Gastrocnemius medialis (tissue), 4 donors: Measurements from ENCODE around the gene ARID5A. TPM values are rescaled to one million over a fixed set of nuclear protein-coding genes. Genes with fewer than 3 reads are reported as not detected.

Experiments used
- ATAC-seq, 2 donors: fragments of 150-250 bp; one replicate each; pipeline ENCODE4 v1.9.1; 2016
- DNase-seq, 2 donors: peaks; one replicate each; pipeline ENCODE4 v3.0.0-alpha.2; 2019
- H3K27ac ChIP-seq, 4 donors: fragments of 200-600 bp; sonication (generic); 1 replicate in 1 of 4; 2 replicates in 3 of 4; pipeline ENCODE4 v1.5.1; 2016 to 2018; ENCODE audit warnings: mild to moderate bottlenecking in 2 of 4, moderate library complexity in 1 of 4
- H3K27me3 ChIP-seq, 3 donors: fragments of 200-600 bp; sonication (generic) in 2 of 3; 1 replicate in 1 of 3; 2 replicates in 2 of 3; pipeline versions ENCODE4 v1.5.1 to v1.6.0; 2016 to 2019; ENCODE audit warnings: mild to moderate bottlenecking in 1 of 3, moderate library complexity in 1 of 3
- H3K36me3 ChIP-seq, 2 donors: fragments of 200-600 bp; sonication (generic) in 1 of 2; one replicate each; pipeline ENCODE4 v1.5.1; 2017 to 2018
- H3K4me1 ChIP-seq, 2 donors: fragments of 200-600 bp; sonication (generic) in 1 of 2; one replicate each; pipeline ENCODE4 v1.5.1; 2016 to 2017; ENCODE audit warnings: mild to moderate bottlenecking in 2 of 2
- H3K4me3 ChIP-seq, 4 donors: fragments of 200-600 bp; sonication (generic) in 3 of 4; 1 replicate in 1 of 4; 2 replicates in 3 of 4; pipeline ENCODE4 v1.5.1; 2016 to 2019; ENCODE audit warnings: mild to moderate bottlenecking in 2 of 4
- H3K9me3 ChIP-seq, 3 donors: fragments of 200-600 bp; sonication (generic) in 2 of 3; 1 replicate in 1 of 3; 2 replicates in 2 of 3; pipeline ENCODE4 v1.5.1; 2016 to 2019
- CTCF ChIP-seq, 5 experiments: fragments of 450-650 bp in 3 of 5; fragments of 200-600 bp in 2 of 5; sonication (generic) in 2 of 5; IDR thresholded peaks in 4 of 5; conservative IDR thresholded peaks in 1 of 5; 1 replicate in 4 of 5; 2 replicates in 1 of 5; pipeline ENCODE4 v1.5.1; 2016 to 2019; ENCODE audit warnings: antibody characterized with exemption in 5 of 5, mild to moderate bottlenecking in 3 of 5, moderate library complexity in 3 of 5
- POLR2A ChIP-seq, 2 donors: fragments of 450-650 bp; IDR thresholded peaks; one replicate each; pipeline ENCODE4 v1.6.1; 2017; ENCODE audit warnings: antibody characterized with exemption in 2 of 2, mild to moderate bottlenecking in 2 of 2, moderate library complexity in 2 of 2
- in situ Hi-C, 4 donors: fragments of 200-750 bp; cut with MboI; loops; one replicate each; pipeline versions ENCODE4 v1.15.0 to v1.8.0; 2017; ENCODE audit warnings: low sequenced_read_pairs in 4 of 4
- intact Hi-C: fragments of 100-400 bp; cut with DNase I; formaldehyde crosslinking; loops from one replicate; pipeline ENCODE4 v1.15.1; 2023; ENCODE audit warnings: low total_unique reads
- total RNA-seq, 4 donors: library from RNA; depleted of rRNA; stranded (reverse); fragments of >200 nt; gene quantifications; one replicate each; pipeline versions ENCODE4 v1.1.0 to v1.2.3, GENCODE V29; 2016

Gene ARID5A
- total RNA-seq, 4 donors from 2014 or later = 6.7 to 126 (median 30.5) TPM

DNA sequence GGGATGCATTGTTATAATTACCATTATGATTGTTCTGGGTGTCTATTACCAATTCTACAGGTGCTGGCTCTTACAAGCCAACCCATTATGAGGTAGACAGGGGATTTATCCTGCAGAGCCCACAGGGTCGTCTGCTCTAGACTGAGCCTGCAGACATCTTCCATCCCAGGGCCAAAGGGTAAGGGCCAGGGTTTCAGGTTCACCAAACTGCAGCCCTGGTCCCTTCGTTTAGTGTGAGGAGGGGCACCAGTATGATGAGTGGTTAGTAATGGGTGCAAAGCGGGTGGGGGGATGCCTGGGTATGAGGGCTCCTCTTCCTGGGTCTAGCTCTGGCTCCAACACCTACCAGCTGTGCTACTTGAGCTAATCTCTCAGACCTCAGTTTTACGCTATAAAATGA, 1.2 kb upstream of the ARID5A start:
- Histone ChIP-seq H3K27me3 (no peaks in the 10 kb centered on the region), H3K27ac (peak overlapping the region; percentile 94 to 99 (median 97)), H3K9me3 (no peaks in the 10 kb centered on the region), H3K36me3 (no peaks in the 10 kb centered on the region), H3K4me1 (peaks cover 72 to 80% of the 10 kb centered on the region in 2 donors), H3K4me3 (no peak overlapping the region)
- DNase-seq = no peak
- in situ Hi-C loops (loop anchor here in 2 of 4 donors (10.0 to 25.0 kb wide), 2 partner anchors 99 to 1127 kb away; partner anchors contain the start of genes ACTR1B (in 1 of the 2), C2orf92 (in 1 of the 2) and KANSL3 (in 1 of the 2)), intact Hi-C loops (loop anchor here (5.0 to 10.0 kb wide), 2 partner anchors 227 to 1629 kb away; partner anchors contain the start of gene CNNM4)
- TF ChIP-seq POLR2A (IDR thresholded peaks at IDR 0.05) (no peak), CTCF (IDR thresholded peaks at IDR 0.05 in 4 of 5, conservative IDR thresholded peaks at IDR 0.05 in 1 of 5) (no peak)
- no peak for ATAC-seq

DNA sequence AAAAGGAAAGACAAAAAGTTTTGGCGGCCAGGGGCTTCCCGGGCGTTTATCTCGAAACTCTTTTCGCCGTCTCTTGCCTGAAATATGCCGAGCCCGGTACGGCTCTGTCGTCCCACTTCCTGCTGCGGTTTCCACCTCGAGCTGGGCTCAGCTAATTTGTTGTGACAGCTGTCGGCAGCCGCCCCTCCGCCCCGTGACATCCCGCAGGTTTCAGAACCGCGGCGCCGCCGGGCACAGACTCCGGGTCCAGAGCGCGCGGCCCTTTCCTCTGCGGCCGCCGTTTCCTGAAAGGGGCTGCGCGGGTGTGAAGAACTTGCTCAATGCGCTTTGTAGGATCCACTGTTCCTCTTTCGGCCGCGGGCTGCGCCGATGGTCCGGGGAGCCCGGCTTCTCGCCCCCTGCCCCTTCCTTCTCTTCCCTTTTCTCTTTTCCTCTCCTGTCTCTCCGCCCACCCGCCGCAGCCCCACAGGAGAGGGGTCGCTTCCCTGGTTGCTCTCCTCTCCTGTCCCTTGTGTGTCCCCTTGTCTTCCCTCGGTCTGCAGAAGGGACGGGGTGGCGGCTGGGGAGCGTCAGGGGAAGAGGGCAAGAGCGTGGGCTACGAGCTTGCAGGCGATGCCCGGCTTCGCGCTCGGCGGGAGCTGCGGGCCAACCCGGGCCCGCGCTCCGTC, 648 bp downstream of the ARID5A start:
- in situ Hi-C loops (loop anchor here in 2 of 4 donors (10.0 to 25.0 kb wide), 2 partner anchors 98 to 1125 kb away; partner anchors contain the start of genes ACTR1B (in 1 of the 2), C2orf92 (in 1 of the 2) and KANSL3 (in 1 of the 2)), intact Hi-C loops (loop anchor here (2.0 to 10.0 kb wide), 3 partner anchors 18 to 1628 kb away; partner anchors contain the start of gene CNNM4)
- TF ChIP-seq CTCF (IDR thresholded peaks at IDR 0.05 in 4 of 5, conservative IDR thresholded peaks at IDR 0.05 in 1 of 5) (no peak), POLR2A (IDR thresholded peaks at IDR 0.05) (no peak)
- DNase-seq = peak; percentile 65 to 71
- Histone ChIP-seq H3K4me1 (peaks cover 76 to 84% of the 10 kb centered on the region in 2 donors), H3K36me3 (no peaks in the 10 kb centered on the region), H3K27me3 (no peaks in the 10 kb centered on the region), H3K4me3 (peak overlapping the region; percentile 68 to 99 (median 83)), H3K27ac (peak overlapping the region; percentile 94 to 99 (median 97)), H3K9me3 (no peaks in the 10 kb centered on the region)
- peak; percentile 22 to 24 for ATAC-seq

DNA sequence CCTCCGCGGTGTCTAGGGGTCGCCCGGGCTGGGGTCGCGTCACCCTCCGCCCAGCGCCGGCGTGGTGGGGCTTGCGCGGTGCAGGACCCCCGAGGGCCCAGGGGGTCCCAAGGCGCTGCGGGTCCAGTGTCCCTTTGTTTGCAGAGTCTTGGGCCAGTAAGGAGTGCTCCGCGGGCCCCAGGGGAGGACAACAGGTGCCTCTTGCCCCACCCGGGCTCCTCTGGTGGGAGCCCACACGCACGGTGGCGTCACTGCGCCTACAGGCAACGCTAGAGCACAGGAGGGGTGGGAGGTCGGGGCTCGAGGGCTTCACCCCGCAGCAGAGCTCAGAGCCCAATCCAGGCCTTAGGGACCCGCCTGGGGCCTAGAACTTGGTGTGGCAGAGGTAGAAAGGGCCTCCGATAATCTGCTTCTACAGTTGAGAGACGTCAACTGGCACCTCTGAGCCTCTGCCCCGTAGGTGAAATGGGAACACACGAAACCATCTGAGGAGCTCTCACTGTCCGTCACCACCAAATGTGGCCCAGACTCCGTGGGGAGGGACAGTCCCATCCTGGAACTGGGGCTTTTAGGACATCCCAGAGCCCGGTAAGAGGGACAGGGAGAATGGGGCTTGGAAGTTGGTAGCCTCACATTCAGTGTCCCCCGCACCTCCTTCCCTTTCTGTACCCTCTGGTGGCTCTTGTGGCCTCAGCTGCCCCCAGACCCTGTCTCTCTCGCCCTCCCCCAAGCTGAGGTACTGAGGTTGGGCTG, 1.4 kb downstream of the ARID5A start:
- intact Hi-C loops = loop anchor here (2.0 to 10.0 kb wide), 3 partner anchors 17 to 1627 kb away; partner anchors contain the start of gene CNNM4
- in situ Hi-C loops = loop anchor here in 2 of 4 donors (10.0 to 25.0 kb wide), 2 partner anchors 97 to 1124 kb away; partner anchors contain the start of genes ACTR1B (in 1 of the 2), C2orf92 (in 1 of the 2) and KANSL3 (in 1 of the 2)
- no peak for DNase-seq
- Histone ChIP-seq H3K4me3 (peak overlapping the region; percentile 68 to 99 (median 83)), H3K27me3 (no peaks in the 10 kb centered on the region), H3K27ac (peak overlapping the region; percentile 94 to 99 (median 97)), H3K9me3 (no peaks in the 10 kb centered on the region), H3K4me1 (peaks cover 75 to 81% of the 10 kb centered on the region in 2 donors), H3K36me3 (no peaks in the 10 kb centered on the region)
- TF ChIP-seq POLR2A (IDR thresholded peaks at IDR 0.05) (no peak), CTCF (IDR thresholded peaks at IDR 0.05 in 4 of 5, conservative IDR thresholded peaks at IDR 0.05 in 1 of 5) (no peak)
- ATAC-seq = no peak

DNA sequence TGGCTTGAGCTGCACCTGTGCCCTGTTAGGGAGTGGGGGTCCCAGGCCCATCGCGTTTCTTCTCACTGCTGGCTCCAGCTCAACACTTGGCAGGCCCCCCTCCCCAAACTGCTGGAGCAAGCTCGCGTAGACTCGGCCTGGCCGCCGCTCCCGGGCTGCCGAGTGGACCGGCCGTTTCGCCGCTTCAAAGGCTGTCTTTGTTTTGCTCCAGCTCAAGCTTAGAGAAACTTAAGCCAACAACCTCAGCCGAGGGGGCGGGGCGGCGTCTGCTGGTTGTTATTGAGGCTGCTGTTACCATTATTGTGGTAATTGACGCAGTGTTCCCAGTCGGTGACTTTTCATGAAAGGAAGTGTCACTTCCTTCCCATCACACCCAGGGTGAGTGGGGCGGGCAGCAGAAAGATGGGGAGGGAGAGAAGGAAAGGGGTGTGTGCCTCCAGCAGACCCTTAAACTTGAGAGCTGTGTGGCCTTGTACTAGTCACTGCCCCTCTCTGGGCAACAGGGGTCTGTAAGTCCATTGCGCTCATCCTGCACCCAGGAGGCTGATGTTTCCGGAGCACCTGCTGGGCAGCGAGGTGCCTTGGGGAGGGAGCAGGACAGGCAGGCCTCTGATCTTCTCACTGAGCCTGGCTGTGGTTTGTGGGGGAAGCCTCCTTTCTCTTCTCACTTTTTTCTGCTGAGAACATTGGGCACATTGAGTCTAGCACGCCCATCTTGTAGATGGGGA, 2.1 kb downstream of the ARID5A start:
- TF ChIP-seq POLR2A (IDR thresholded peaks at IDR 0.05) (peak; percentile 45 to 62), CTCF (IDR thresholded peaks at IDR 0.05 in 4 of 5, conservative IDR thresholded peaks at IDR 0.05 in 1 of 5) (no peak)
- DNase-seq (peak; percentile 49 to 62), ATAC-seq (no peak)
- no peaks in the 10 kb centered on the region for H3K36me3 ChIP-seq
- H3K27me3 ChIP-seq = no peaks in the 10 kb centered on the region
- peak overlapping the region; percentile 68 to 99 (median 83) for H3K4me3 ChIP-seq
- peak overlapping the region; percentile 94 to 99 (median 97) for H3K27ac ChIP-seq
- in situ Hi-C loops = loop anchor here in 2 of 4 donors (10.0 to 25.0 kb wide), 2 partner anchors 96 to 1124 kb away; partner anchors contain the start of genes ACTR1B (in 1 of the 2), C2orf92 (in 1 of the 2) and KANSL3 (in 1 of the 2)
- peaks cover 69 to 74% of the 10 kb centered on the region in 2 donors for H3K4me1 ChIP-seq
- no peaks in the 10 kb centered on the region for H3K9me3 ChIP-seq
- intact Hi-C loops = loop anchor here (5.0 to 10.0 kb wide), 2 partner anchors 224 to 1626 kb away; partner anchors contain the start of gene CNNM4
